ENCODE results near the gene DNMT3B.

DNA sequence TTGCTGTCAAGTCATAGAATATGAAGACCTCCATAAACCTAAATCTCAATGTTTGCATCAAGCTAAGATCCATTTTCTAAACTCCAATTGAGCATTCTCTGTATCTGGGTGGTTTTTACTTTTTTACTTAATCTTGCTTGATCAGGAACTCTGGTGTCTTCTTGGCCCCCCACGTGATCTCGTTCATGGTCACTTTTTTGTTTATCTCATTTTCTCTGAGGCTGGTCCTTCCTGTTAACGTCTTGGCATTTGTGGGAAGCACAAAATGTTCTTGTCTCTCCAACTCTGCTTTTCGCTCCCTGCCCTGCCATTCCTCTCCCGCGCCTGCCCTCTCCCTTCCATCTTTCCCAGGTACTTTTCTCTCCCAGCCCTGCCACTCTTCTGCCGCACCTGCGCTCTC, 43.5 kb downstream of the DNMT3B start:
- TF ChIP-seq CTCF (IDR thresholded peaks at IDR 0.05) (no peak), POLR2AphosphoS5 (IDR thresholded peaks at IDR 0.05; ENCODE audit: low read depth, low read length) (no peak), SIN3A (IDR thresholded peaks at IDR 0.05; ENCODE audit: borderline replicate concordance, insufficient read depth, low read depth, low read length) (no peak)
